Large intestine (tissue), 3 donors: Measurements from ENCODE around the gene ACP7. TPM values are rescaled to one million over a fixed set of nuclear protein-coding genes. Genes with fewer than 3 reads are reported as not detected.
A peak's percentile ranks its signal among the peaks of the same experiment; 100 is the strongest.

Experiments
- DNase-seq, 2 donors: peaks; one replicate each; pipeline versions ENCODE4 v3.0.0 to v3.0.0-alpha.2; 2013
- H3K27ac ChIP-seq: one replicate; pipeline ENCODE4 v1.5.1; 2013; ENCODE audit warnings: low read length
- H3K27me3 ChIP-seq: 2 replicates; pipeline ENCODE4 v1.6.1; 2013; ENCODE audit warnings: low read length; ENCODE audit not compliant: control insufficient read depth, insufficient read depth
- H3K36me3 ChIP-seq: 2 replicates; pipeline ENCODE4 v1.6.1; 2013; ENCODE audit warnings: low read length; ENCODE audit not compliant: control insufficient read depth, insufficient read depth
- H3K4me1 ChIP-seq: one replicate; pipeline ENCODE4 v1.6.1; 2013; ENCODE audit warnings: low read length; ENCODE audit not compliant: control insufficient read depth, insufficient read depth
- H3K4me3 ChIP-seq: one replicate; pipeline ENCODE4 v1.5.1; 2013; ENCODE audit warnings: low read length
- H3K9me3 ChIP-seq: one replicate; pipeline ENCODE4 v1.6.1; 2013; ENCODE audit warnings: mild to moderate bottlenecking, low read depth, low read length, moderate library complexity; ENCODE audit not compliant: control insufficient read depth
- WGBS: methylation state at CpG from one replicate; pipeline ENCODE4 v1.1.5; 2013; ENCODE audit warnings: low lambda C conversion rate; ENCODE audit not compliant: insufficient coverage; 5-methylcytosine and 5-hydroxymethylcytosine counted together
- polyA plus RNA-seq: library from polyadenylated mRNA; unstranded; fragments of 120-200 nt; gene quantifications from one replicate; pipeline ENCODE4 v1.2.1, GENCODE V29; 2013

Gene ACP7
- polyA plus RNA-seq, 1 donor = 1.5 TPM

- Histone ChIP-seq H3K27ac (no peak overlapping the region), H3K36me3 (peaks cover 8% of the 10 kb centered on the region), H3K4me3 (no peak overlapping the region), H3K4me1 (peaks cover 57% of the 10 kb centered on the region), H3K9me3 (no peaks in the 10 kb centered on the region), H3K27me3 (no peaks in the 10 kb centered on the region)
- DNase-seq = peak in 1 of 2 donors; percentile 45
- no CpG with 5 or more reads among the region's 23 CpGs for WGBS
These were observed 73.3 kb downstream of the ACP7 start for GRCh38 chr19:39157275-39157996.

- Histone ChIP-seq H3K36me3 (peaks cover 8% of the 10 kb centered on the region), H3K4me1 (peaks cover 57% of the 10 kb centered on the region), H3K4me3 (no peak overlapping the region), H3K27ac (no peak overlapping the region), H3K27me3 (no peaks in the 10 kb centered on the region), H3K9me3 (no peaks in the 10 kb centered on the region)
- DNase-seq = no peak
- WGBS = no CpG with 5 or more reads among the region's 15 CpGs
These were observed 73.8 kb downstream of the ACP7 start for GRCh38 chr19:39157997-39158389.

- WGBS = no CpG with 5 or more reads among the region's 12 CpGs
- Histone ChIP-seq H3K4me1 (peaks cover 56% of the 10 kb centered on the region), H3K27me3 (no peaks in the 10 kb centered on the region), H3K27ac (no peak overlapping the region), H3K9me3 (no peaks in the 10 kb centered on the region), H3K36me3 (peaks cover 8% of the 10 kb centered on the region), H3K4me3 (no peak overlapping the region)
- peak in 1 of 2 donors; percentile 48 for DNase-seq
These were observed 74.6 kb downstream of the ACP7 start for GRCh38 chr19:39158646-39159260.

DNA sequence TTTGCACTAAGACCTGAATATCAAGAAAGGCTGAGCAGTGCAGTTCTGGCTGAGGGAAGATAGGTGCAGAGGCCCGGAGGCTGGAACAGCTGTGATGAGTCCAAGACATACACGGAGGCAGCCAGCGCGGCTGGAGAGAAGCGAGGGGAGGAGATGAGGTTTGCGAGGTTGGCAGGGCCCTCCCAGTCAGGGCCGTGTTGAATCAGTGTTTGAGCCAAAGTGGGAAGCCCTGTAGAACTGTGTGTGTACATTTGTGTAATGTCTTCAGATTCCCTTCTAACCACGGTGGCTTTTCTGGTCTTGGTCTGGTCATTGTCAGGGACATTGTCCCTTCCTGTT, 76.3 kb downstream of the ACP7 start:
- H3K9me3 ChIP-seq = no peaks in the 10 kb centered on the region
- DNase-seq = no peak
- WGBS = no CpG with 5 or more reads among the region's 8 CpGs
- peaks cover 42% of the 10 kb centered on the region for H3K4me1 ChIP-seq
- no peak overlapping the region for H3K27ac ChIP-seq
- H3K4me3 ChIP-seq = no peak overlapping the region
- H3K27me3 ChIP-seq = no peaks in the 10 kb centered on the region
- peaks cover 8% of the 10 kb centered on the region for H3K36me3 ChIP-seq

Other genes starting within 250 kb of the ACP7 start
- 271 TPM for gene HNRNPL, start 234.4 kb upstream of the ACP7 start, polyA plus RNA-seq
- 31.8 TPM for gene RINL, start 206.1 kb upstream of the ACP7 start, polyA plus RNA-seq
- gene SIRT2, start 184.8 kb upstream of the ACP7 start, polyA plus RNA-seq = 60.9 TPM
- 15.0 TPM for gene NFKBIB, start 184.4 kb upstream of the ACP7 start, polyA plus RNA-seq
- 1.0 TPM for gene CCER2, start 172.2 kb upstream of the ACP7 start, polyA plus RNA-seq
- gene SARS2, start 153.6 kb upstream of the ACP7 start, polyA plus RNA-seq = 34.9 TPM
- gene MRPS12, start 153.4 kb upstream of the ACP7 start, polyA plus RNA-seq = 23.5 TPM
- gene FBXO17, start 108.6 kb upstream of the ACP7 start, polyA plus RNA-seq = 88.6 TPM
- 13.5 TPM for gene FBXO27, start 51.8 kb upstream of the ACP7 start, polyA plus RNA-seq
- gene PAK4, start 41.4 kb downstream of the ACP7 start, polyA plus RNA-seq = 59.6 TPM
- 0.33 TPM for gene NCCRP1, start 112.6 kb downstream of the ACP7 start, polyA plus RNA-seq
- gene SYCN, start 119.9 kb downstream of the ACP7 start, polyA plus RNA-seq = not detected
- not detected for gene IFNL3, start 160.6 kb downstream of the ACP7 start, polyA plus RNA-seq
- 0.04 TPM for gene IFNL4, start 164.5 kb downstream of the ACP7 start, polyA plus RNA-seq
- not detected for gene IFNL2, start 184.0 kb downstream of the ACP7 start, polyA plus RNA-seq
- 0.06 TPM for gene IFNL1, start 212.0 kb downstream of the ACP7 start, polyA plus RNA-seq
- 1.3 TPM for gene LRFN1, start 236.5 kb downstream of the ACP7 start, polyA plus RNA-seq